GM19239 (cell line): Measurements from ENCODE around the gene ATAT1.
"Not testable (repeated sequence)": the region's sequence is repeated elsewhere in the genome, so short reads cannot be mapped to it uniquely, and the experiment has no call there.

ENCODE experiments used
- DNase-seq: peaks from one replicate; pipeline ENCODE4 v3.0.0; 2011; ENCODE audit warnings: low spot score; ENCODE audit not compliant: insufficient read length
- FAIRE-seq: peaks from 2 replicates; lab custom pipeline; 2011; peaks lifted over from hg19 to GRCh38; lab: Jason Lieb, UNC

The ATAT1 gene

GRCh38 chr6:30646450-30647241 is 20.0 kb downstream of the ATAT1 start, which contains the start of gene C6orf136:
Gene C6orf136, plus strand, starts transcription at chr6:30647133. Its CDS starts 99 bp downstream, at chr6:30647232.
- peak; percentile 88 for FAIRE-seq
- peak; percentile 92 for DNase-seq

- FAIRE-seq (peak; percentile 21), DNase-seq (peak; percentile 75)
Observed at GRCh38 chr6:30647242-30648116, 20.8 kb downstream of the ATAT1 start.

DNA sequence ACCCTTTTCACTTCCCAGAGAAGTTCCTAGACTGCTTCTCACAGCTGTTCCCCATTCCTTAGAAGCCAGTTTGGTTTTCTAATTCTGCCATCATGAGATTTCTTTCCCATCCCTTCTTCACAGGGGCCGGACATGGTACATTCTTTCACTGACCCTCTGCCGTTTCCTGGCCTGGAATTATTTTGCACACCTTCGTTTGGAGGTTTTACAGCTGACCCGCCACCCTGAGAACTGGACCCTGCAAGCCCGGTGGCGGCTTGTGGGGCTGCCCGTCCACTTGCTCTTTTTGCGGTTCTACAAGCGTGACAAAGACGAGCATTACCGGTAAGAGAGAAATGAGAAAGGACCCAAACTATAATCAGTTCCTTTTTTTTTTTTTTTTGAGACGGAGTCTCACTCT is 24.5 kb downstream of the ATAT1 start:
- no peak for DNase-seq
- FAIRE-seq, result no peak

- no peak for FAIRE-seq
- DNase-seq, result no peak
Observed at GRCh38 chr6:30654798-30655742, 28.4 kb downstream of the ATAT1 start.

GRCh38 chr6:30655743-30656094 is 29.0 kb downstream of the ATAT1 start:
- no peak for DNase-seq
- no peak for FAIRE-seq

DNA sequence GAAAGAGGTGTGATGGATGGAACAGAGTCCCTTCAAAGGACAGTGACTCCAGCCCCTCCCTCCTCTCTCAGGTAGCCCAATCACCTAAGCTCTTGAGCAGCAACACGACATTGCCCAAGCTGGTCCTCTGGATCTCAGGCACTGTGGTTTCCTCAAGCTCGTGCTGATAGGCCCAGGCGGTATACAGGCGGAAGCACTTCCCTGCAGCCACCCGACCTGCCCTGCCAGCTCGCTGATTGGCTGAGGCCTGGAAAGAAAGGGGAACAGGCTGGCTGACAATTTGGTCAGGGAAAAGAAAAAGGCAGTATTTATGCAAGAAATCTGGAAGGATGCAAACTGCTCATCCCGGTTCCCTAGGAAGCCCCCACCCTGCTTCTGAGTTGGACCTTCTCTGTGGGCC is 29.8 kb downstream of the ATAT1 start:
- FAIRE-seq (no peak), DNase-seq (no peak)

GRCh38 chr6:30657454-30657853 is 30.8 kb downstream of the ATAT1 start:
- FAIRE-seq (no peak), DNase-seq (no peak)

- not testable (repeated sequence) for DNase-seq, FAIRE-seq
Observed at GRCh38 chr6:30657922-30658321, 31.2 kb downstream of the ATAT1 start.

DNA sequence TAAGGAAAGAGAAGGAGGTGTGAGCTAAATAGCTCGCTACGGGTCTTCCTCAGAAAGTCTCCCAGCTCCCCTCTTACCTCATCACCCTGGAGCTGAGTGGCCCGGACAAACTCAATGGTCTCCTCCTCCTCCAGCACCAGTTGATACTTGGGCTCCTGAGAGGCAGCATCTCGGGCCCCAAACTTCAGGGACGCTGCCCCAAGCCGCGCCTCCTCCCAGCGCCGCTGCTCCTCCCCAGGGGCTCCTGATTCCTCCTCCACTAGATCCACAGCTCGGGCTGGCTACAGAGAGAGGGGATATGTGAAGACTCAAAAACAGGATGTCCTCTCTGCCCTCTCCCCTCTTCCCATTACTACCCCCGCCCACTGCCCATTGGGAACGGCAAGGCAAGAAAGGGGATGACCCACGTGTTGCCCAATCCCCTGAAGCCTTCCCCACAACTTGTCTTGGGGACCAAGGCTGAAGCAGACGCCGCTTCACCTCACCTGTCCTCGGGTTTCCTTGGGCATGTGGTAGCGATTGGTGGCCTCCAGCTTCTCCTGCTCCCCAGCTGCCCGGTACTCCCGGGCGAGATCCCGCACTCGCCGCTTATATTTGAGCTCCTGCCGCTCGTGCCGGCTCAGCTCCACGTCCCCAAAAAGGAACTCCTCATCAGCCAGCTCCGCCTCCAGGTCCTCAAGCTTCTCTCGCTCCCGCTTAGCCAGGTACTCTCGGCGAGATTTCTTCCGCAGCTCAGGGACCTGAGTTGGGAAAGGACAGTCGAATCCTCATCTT is 38.5 kb downstream of the ATAT1 start:
- FAIRE-seq, result no peak
- DNase-seq, result no peak

- DNase-seq, FAIRE-seq: not testable (repeated sequence)
Observed at GRCh38 chr6:30666300-30666699, 39.6 kb downstream of the ATAT1 start.

GRCh38 chr6:30670760-30671527 is 44.3 kb downstream of the ATAT1 start:
- FAIRE-seq (no peak), DNase-seq (no peak)

- FAIRE-seq (peak; percentile 97), DNase-seq (peak; percentile 91)
Observed at GRCh38 chr6:30672445-30673253, 46.0 kb downstream of the ATAT1 start, which contains the start of gene DHX16. Gene DHX16, minus strand, starts transcription at chr6:30673006. Its CDS starts 165 bp downstream, at chr6:30672841.

- FAIRE-seq, result no peak
- no peak for DNase-seq
Observed at GRCh38 chr6:30676660-30677285, 50.1 kb downstream of the ATAT1 start.

DNA sequence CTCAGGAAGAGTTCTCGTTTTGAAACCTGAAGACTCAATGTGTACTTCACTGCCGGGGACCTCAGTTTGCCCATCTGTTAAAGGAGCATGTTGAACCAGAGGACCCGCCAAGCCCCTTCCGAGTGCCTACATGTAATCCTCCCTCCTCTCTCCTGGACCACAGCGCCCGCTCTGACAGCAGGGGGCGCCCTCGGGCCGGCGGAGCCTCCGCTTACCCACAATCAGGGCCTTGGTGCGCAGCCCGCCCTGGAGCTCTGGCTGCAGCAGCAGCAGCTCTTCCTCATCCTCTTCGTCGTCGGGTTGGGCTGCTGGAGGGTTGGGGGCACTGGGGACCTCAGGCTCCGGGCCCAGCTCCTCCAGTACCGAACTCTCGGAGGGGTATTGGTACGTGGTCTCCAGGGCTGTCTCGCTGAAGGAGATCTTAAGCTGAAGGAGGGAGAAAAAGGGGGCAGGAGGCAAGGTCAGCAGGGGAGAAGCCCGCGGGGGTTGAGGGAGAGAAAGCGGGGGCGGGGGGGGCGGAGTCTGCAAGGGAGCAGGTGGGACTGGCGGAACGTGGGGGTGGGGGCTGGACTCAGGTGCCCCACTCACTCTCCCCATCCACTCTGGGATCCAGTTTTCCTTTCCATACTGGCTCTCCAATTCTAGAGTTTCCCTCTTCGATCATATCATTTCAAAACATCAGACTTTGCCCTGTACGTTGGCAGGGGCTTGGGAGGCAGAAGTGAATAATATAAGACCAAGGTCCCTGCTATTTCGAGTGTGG is 52.5 kb downstream of the ATAT1 start:
- FAIRE-seq (peak; percentile 86), DNase-seq (peak; percentile 71)

GRCh38 chr6:30679765-30680535 is 53.3 kb downstream of the ATAT1 start:
- no peak for DNase-seq
- no peak for FAIRE-seq

DNA sequence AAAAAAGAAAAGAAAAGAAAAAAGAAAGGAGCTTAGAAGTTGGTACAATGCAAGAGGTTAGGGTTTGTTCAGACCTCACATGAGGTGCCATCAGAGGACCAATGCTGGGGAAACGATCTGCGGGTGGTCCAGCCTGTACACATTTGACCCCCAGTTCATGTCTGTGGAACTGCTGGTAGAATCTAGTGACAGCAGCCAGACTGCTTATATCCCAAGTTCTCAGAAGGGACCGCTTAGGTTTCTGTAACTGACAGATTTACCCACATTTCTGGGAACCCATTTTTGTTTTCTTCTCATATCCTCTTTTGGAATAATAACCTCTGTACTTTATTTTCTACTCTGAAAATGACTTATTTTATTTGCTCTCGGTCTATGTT is 55.1 kb downstream of the ATAT1 start:
- FAIRE-seq (no peak), DNase-seq (no peak)
